ENCODE measurements around the gene ESRRA. TPM values are rescaled to one million over a fixed set of nuclear protein-coding genes. Genes with fewer than 3 reads are reported as not detected.

ESRRA gene
- total and polyA plus RNA-seq, 2 experiments from 2014 or later, result 17.2 to 38.6 TPM

GRCh38 chr11:64284962-64285884, 20.1 kb upstream of the ESRRA start, which contains the start of gene GPR137:
TSS of gene GPR137 (plus strand) at chr11:64285848. CDS start at chr11:64286525, 677 bp downstream.
- Histone ChIP-seq H3K9ac (peak within 1 kb of the TSS; percentile 92), H4K20me1 (ENCODE audit: insufficient read depth) (no peaks in the 10 kb centered on the region), H2AFZ (peak within 1 kb of the TSS; percentile 85), H3K9me3 (ENCODE audit: low read depth) (no peaks in the 10 kb centered on the region), H3F3A (ENCODE audit: insufficient read depth) (no peaks in the 10 kb centered on the region), H3K79me2 (ENCODE audit: insufficient read depth) (peaks cover 39% of the 10 kb centered on the region), H3K4me3 (peak within 1 kb of the TSS; percentile 88), H3K27ac (peak within 1 kb of the TSS; percentile 88), H3K9me2 (ENCODE audit: insufficient read depth) (no peaks in the 10 kb centered on the region), H3K36me3 (ENCODE audit: low read depth) (0 out of 2 replicates have a peak, but pooled peaks cover 5% of the 10 kb centered on the region), H3K27me3 (replicated peaks; ENCODE audit: insufficient read depth) (no peaks in the 10 kb centered on the region), H3K4me1 (ENCODE audit: insufficient read depth) (no peaks in the 10 kb centered on the region), H3K4me2 (ENCODE audit: unreplicated experiment) (peak within 1 kb of the TSS; percentile 97)
- peak; percentile 87 for DNase-seq
- WGBS, 2 experiments (ENCODE audit: low coverage in 1 of 2, low lambda C conversion rate in 2 of 2, missing lambda C conversion rate in 2 of 2), result 0 to 1% methylated on average over 54 to 78 of the region's 102 CpGs
- no peak for TF ChIP-seq EZH2 (IDR thresholded peaks at IDR 0.05; ENCODE audit: insufficient read depth, poor library complexity, severe bottlenecking)
- in situ Hi-C loops (cut with MboI), result no loop called here

- Histone ChIP-seq H3K9me3 (ENCODE audit: low read depth) (no peaks in the 10 kb centered on the region), H3K9me2 (ENCODE audit: insufficient read depth) (no peaks in the 10 kb centered on the region), H3K4me2 (ENCODE audit: unreplicated experiment) (peak overlapping the region; percentile 97), H3K79me2 (ENCODE audit: insufficient read depth) (peaks cover 38% of the 10 kb centered on the region), H3K27me3 (replicated peaks; ENCODE audit: insufficient read depth) (no peaks in the 10 kb centered on the region; the same call in 1 of the 2 replicates), H3K9ac (peak overlapping the region; percentile 92), H3K27ac (peak overlapping the region; percentile 88; the same call in 1 of the 2 replicates), H3K36me3 (ENCODE audit: low read depth) (0 out of 2 replicates have a peak, but pooled peaks cover 5% of the 10 kb centered on the region), H2AFZ (peak overlapping the region; percentile 85), H3F3A (ENCODE audit: insufficient read depth) (no peaks in the 10 kb centered on the region), H3K4me1 (ENCODE audit: insufficient read depth) (no peaks in the 10 kb centered on the region), H4K20me1 (ENCODE audit: insufficient read depth) (no peaks in the 10 kb centered on the region), H3K4me3 (peak overlapping the region; percentile 88)
- TF ChIP-seq EZH2 (IDR thresholded peaks at IDR 0.05; ENCODE audit: insufficient read depth, poor library complexity, severe bottlenecking) (no peak), EZH2phosphoT487 (IDR thresholded peaks at IDR 0.05; ENCODE audit: insufficient read depth, low read depth) (no peak)
- peak; percentile 29 for DNase-seq
- WGBS, 2 experiments (ENCODE audit: low coverage in 1 of 2, low lambda C conversion rate in 2 of 2, missing lambda C conversion rate in 2 of 2), result 29 to 41% methylated on average over 22 to 31 of the region's 40 CpGs
- in situ Hi-C loops (cut with MboI), result no loop called here
Observed at GRCh38 chr11:64285885-64286800, 19.2 kb upstream of the ESRRA start.

- Histone ChIP-seq H3K27ac (no peak overlapping the region), H3K9ac (0 out of 2 replicates have a peak overlapping the region, but pooled peaks have one; percentile 92), H3K36me3 (ENCODE audit: low read depth) (0 out of 2 replicates have a peak, but pooled peaks cover 5% of the 10 kb centered on the region), H3F3A (ENCODE audit: insufficient read depth) (no peaks in the 10 kb centered on the region), H3K4me2 (ENCODE audit: unreplicated experiment) (no peak overlapping the region), H4K20me1 (ENCODE audit: insufficient read depth) (no peaks in the 10 kb centered on the region), H3K9me3 (ENCODE audit: low read depth) (no peaks in the 10 kb centered on the region), H3K4me1 (ENCODE audit: insufficient read depth) (no peaks in the 10 kb centered on the region), H3K27me3 (replicated peaks; ENCODE audit: insufficient read depth) (peaks cover under 1% of the 10 kb centered on the region; the same call in 1 of the 2 replicates), H2AFZ (no peak overlapping the region), H3K9me2 (ENCODE audit: insufficient read depth) (no peaks in the 10 kb centered on the region), H3K4me3 (peak overlapping the region; percentile 88; the same call in 1 of the 2 replicates), H3K79me2 (ENCODE audit: insufficient read depth) (peaks cover 32% of the 10 kb centered on the region)
- in situ Hi-C loops (cut with MboI), result no loop called here
- no peak for TF ChIP-seq EZH2 (IDR thresholded peaks at IDR 0.05; ENCODE audit: insufficient read depth, poor library complexity, severe bottlenecking)
- TF ChIP-seq EZH2phosphoT487 (IDR thresholded peaks at IDR 0.05; ENCODE audit: insufficient read depth, low read depth), result no peak
- WGBS, 2 experiments (ENCODE audit: low coverage in 1 of 2, low lambda C conversion rate in 2 of 2, missing lambda C conversion rate in 2 of 2), result 83 to 84% methylated on average over 9 of the region's 9 CpGs
- DNase-seq, result no peak
Observed at GRCh38 chr11:64286801-64287159, 18.5 kb upstream of the ESRRA start.

Data from GM23248 (cell line).